Endothelial cell of umbilical vein (primary cell): ENCODE results near the gene IL4I1. TPM values are rescaled to one million over a fixed set of nuclear protein-coding genes. Genes with fewer than 3 reads are reported as not detected.

Experiments
- BruUV-seq: library from RNA; stranded (reverse); fragments of 400-500 nt; replicated peaks from 2 replicates; lab custom pipeline; 2021; lab: Mats Ljungman, UMichigan
- CTCF ChIA-PET: fragments of 300-600, 350-600 bp; sonication (Branson Sonifier 250); formaldehyde crosslinking; loops from one replicate; lab custom pipeline; 2021; ENCODE audit warnings: antibody characterized with exemption, inconsistent platforms; lab: Charles Lee
- POLR2A ChIA-PET: fragments of 300-600, 350-600 bp; sonication (Branson Sonifier 250); formaldehyde crosslinking; loops from one replicate; lab custom pipeline; 2021; ENCODE audit warnings: antibody characterized with exemption, inconsistent platforms; lab: Charles Lee
- DNase-seq: peaks from one replicate; pipeline ENCODE4 v3.0.0-alpha.2; 2011; ENCODE audit warnings: low read depth, low spot score
- FAIRE-seq: peaks from 2 replicates; lab custom pipeline; 2011; peaks lifted over from hg19 to GRCh38; lab: Jason Lieb, UNC
- H2AFZ ChIP-seq: 2 replicates; pipeline ENCODE4 v1.6.0; 2012; ENCODE audit warnings: low read depth, low read length, control low read depth, inconsistent platforms
- H3K27ac ChIP-seq: 2 replicates; pipeline ENCODE4 v1.5.1; 2011; ENCODE audit warnings: low read depth, mild to moderate bottlenecking, control low read depth, low read length, moderate library complexity; ENCODE audit not compliant: insufficient read depth
- H3K27me3 ChIP-seq, 2 experiments: 2 replicates each; pipeline versions ENCODE4 v1.6.0 to v1.6.1; 2011; ENCODE audit warnings: low read length in 2 of 2, mixed read lengths in 1 of 2; ENCODE audit not compliant: control insufficient read depth in 2 of 2, insufficient read depth in 2 of 2
- H3K36me3 ChIP-seq, 2 experiments: 2 replicates in 1 of 2; 3 replicates in 1 of 2; pipeline ENCODE4 v1.5.1; 2011; ENCODE audit warnings: low read length in 2 of 2, mild to moderate bottlenecking in 1 of 2, moderate library complexity in 1 of 2; ENCODE audit not compliant: control insufficient read depth in 2 of 2, insufficient read depth in 2 of 2; ENCODE audit errors: extremely low read depth in 1 of 2
- H3K4me1 ChIP-seq: 3 replicates; pipeline ENCODE4 v1.5.1; 2011; ENCODE audit warnings: mild to moderate bottlenecking, low read length; ENCODE audit not compliant: control insufficient read depth, insufficient read depth; ENCODE audit errors: extremely low read depth
- H3K4me2 ChIP-seq: 2 replicates; pipeline ENCODE4 v1.6.1; 2011; ENCODE audit warnings: low read length, control low read depth, mixed read lengths; ENCODE audit not compliant: insufficient read depth
- H3K4me3 ChIP-seq, 3 experiments: fragments of 200-600 bp in 1 of 3; sonication (generic), shearing (Covaris generic) in 1 of 3; replicated peaks in 1 of 3; 2 replicates each; pipeline ENCODE4 v1.5.1; 2011 to 2016; ENCODE audit warnings: control low read depth in 3 of 3, low read length in 3 of 3, mild to moderate bottlenecking in 2 of 3, inconsistent platforms in 1 of 3, low read depth in 1 of 3, moderate library complexity in 1 of 3; ENCODE audit not compliant: insufficient read depth in 1 of 3
- H3K79me2 ChIP-seq: 2 replicates; pipeline ENCODE4 v1.6.0; 2012; ENCODE audit warnings: low read length, inconsistent platforms; ENCODE audit not compliant: control insufficient read depth, insufficient read depth
- H3K9ac ChIP-seq: replicated peaks from 2 replicates; pipeline ENCODE3; 2011; ENCODE audit warnings: low read length, control low read depth; ENCODE audit not compliant: insufficient read depth; ENCODE audit errors: extremely low read depth
- H3K9me1 ChIP-seq: replicated peaks from 3 replicates; pipeline ENCODE4 v1.6.0; 2011; ENCODE audit warnings: mild to moderate bottlenecking, low read length; ENCODE audit not compliant: control insufficient read depth, insufficient read depth; ENCODE audit errors: extremely low read depth
- H3K9me3 ChIP-seq: replicated peaks from 2 replicates; pipeline ENCODE4 v1.5.1; 2012; ENCODE audit warnings: low read length, inconsistent platforms; ENCODE audit not compliant: control insufficient read depth, insufficient read depth
- H4K20me1 ChIP-seq: replicated peaks from 2 replicates; pipeline ENCODE3; 2011; ENCODE audit warnings: mild to moderate bottlenecking, low read length; ENCODE audit not compliant: control insufficient read depth, insufficient read depth; ENCODE audit errors: extremely low read depth
- EZH2 ChIP-seq: IDR thresholded peaks from 2 replicates; pipeline ENCODE4 v1.6.1; 2012; ENCODE audit warnings: borderline replicate concordance, low read depth, mild to moderate bottlenecking, moderate library complexity, low read length, inconsistent platforms; ENCODE audit not compliant: severe bottlenecking
- FOS ChIP-seq: IDR thresholded peaks from 2 replicates; pipeline ENCODE4 v1.6.1; 2011; ENCODE audit warnings: mild to moderate bottlenecking, low read length, moderate library complexity, borderline replicate concordance; ENCODE audit not compliant: insufficient read depth
- JUN ChIP-seq: IDR thresholded peaks from 2 replicates; pipeline ENCODE4 v1.6.1; 2011; ENCODE audit warnings: borderline replicate concordance, low read depth; ENCODE audit not compliant: insufficient read length, insufficient read depth
- MYC ChIP-seq: IDR thresholded peaks from one replicate; pipeline ENCODE4 v1.6.1; 2011; ENCODE audit warnings: mild to moderate bottlenecking, low read depth, low read length
- POLR2A ChIP-seq: IDR thresholded peaks from 2 replicates; pipeline ENCODE4 v1.6.1; 2012; ENCODE audit warnings: low read depth, mild to moderate bottlenecking, control low read depth, low read length
- POLR2AphosphoS5 ChIP-seq: IDR thresholded peaks from 2 replicates; pipeline ENCODE4 v1.6.1; 2012; ENCODE audit warnings: low read depth, mild to moderate bottlenecking, control low read depth, low read length, moderate library complexity; ENCODE audit not compliant: insufficient read depth
- dilution Hi-C: fragments of 300-500 bp; cut with MboI; formaldehyde crosslinking; loops from one replicate; pipeline ENCODE4 v1.15.0; 2019; ENCODE audit warnings: low sequenced_read_pairs; ENCODE audit not compliant: extremely low pct_ligation_motif_present
- intact Hi-C: fragments of 100-400 bp; cut with micrococcal nuclease; formaldehyde crosslinking; loops from one replicate; pipeline ENCODE4 v1.10.0; 2022
- polyA plus RNA-seq, 4 experiments: library from polyadenylated mRNA; depleted of rRNA in 3 of 4; stranded (reverse) in 3 of 4; unstranded in 1 of 4; fragments of >200 nt; gene quantifications; 2 replicates each; pipeline versions ENCODE4 v1.2.1 to v1.2.3, GENCODE V29; 2011 to 2012; ENCODE audit warnings: missing spikeins in 1 of 4
- total RNA-seq: library from RNA; stranded (reverse); gene quantifications from 2 replicates; pipeline ENCODE4 v1.2.3, GENCODE V29; 2021
- TF ChIP-seq, protein P1 (sequence below): IDR thresholded peaks from 2 replicates; pipeline ENCODE4 v1.6.1; 2011; ENCODE audit not compliant: insufficient read depth, insufficient read length

Gene IL4I1
- total and polyA plus RNA-seq, 2 donors (not counting 3 experiments of a cell fraction or from before 2014, with no cell fraction given), result 5.0 to 5.6 TPM

- Histone ChIP-seq H3K4me1 (no peaks in the 10 kb centered on the region), H4K20me1 (no peaks in the 10 kb centered on the region), H3K27me3 (no peaks in the 10 kb centered on the region), H3K9ac (no peak overlapping the region), H3K79me2 (peaks cover 57% of the 10 kb centered on the region), H3K4me3 (no peak overlapping the region), H2AFZ (no peak overlapping the region), H3K9me3 (no peaks in the 10 kb centered on the region), H3K27ac (no peak overlapping the region), H3K36me3 (peaks cover 6 to 18% of the 10 kb centered on the region in 2 experiments), H3K9me1 (no peaks in the 10 kb centered on the region), H3K4me2 (no peak overlapping the region)
- FAIRE-seq, result no peak
- intact Hi-C loops (no loop called here), dilution Hi-C loops (no loop called here)
- no peak for DNase-seq
- no peak for TF ChIP-seq EZH2
- TF ChIP-seq JUN, result no peak
- TF ChIP-seq FOS, result no peak
- TF ChIP-seq POLR2A, result no peak
- TF ChIP-seq, protein P1, sequence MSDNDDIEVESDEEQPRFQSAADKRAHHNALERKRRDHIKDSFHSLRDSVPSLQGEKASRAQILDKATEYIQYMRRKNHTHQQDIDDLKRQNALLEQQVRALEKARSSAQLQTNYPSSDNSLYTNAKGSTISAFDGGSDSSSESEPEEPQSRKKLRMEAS, result no peak
- no peak for TF ChIP-seq MYC
- no peak for TF ChIP-seq POLR2AphosphoS5
- ChIA-PET CTCF (interaction anchor here (1.1 kb wide), 1 partner anchor 12 kb away, joined by 3 read pairs; no protein-coding TSS in a partner anchor), POLR2A (no interaction called here)
- BruUV-seq, result no TSS peak
Measured at GRCh38 chr19:49916839-49917733, 20.4 kb upstream of the IL4I1 start.
